Mucosa of descending colon (tissue), 3 donors: ENCODE data around the gene RAB44. TPM values are rescaled to one million over a fixed set of nuclear protein-coding genes. Genes with fewer than 3 reads are reported as not detected.

Source experiments
- ATAC-seq: fragments of 200-7000 bp; cut with Tn5 transposase; one replicate; pipeline ENCODE4 v1.9.1; 2020; ENCODE audit warnings: mild to moderate bottlenecking, moderate library complexity
- DNase-seq, 3 donors: peaks; one replicate each; pipeline ENCODE4 v3.0.0-alpha.2; 2020
- H3K36me3 ChIP-seq: fragments of 200-600 bp; one replicate; pipeline ENCODE4 v1.8.0; 2021; ENCODE audit warnings: low read depth, mild to moderate bottlenecking
- H3K4me1 ChIP-seq: fragments of 200-600 bp; one replicate; pipeline ENCODE4 v1.8.0; 2021; ENCODE audit warnings: low read depth, mild to moderate bottlenecking
- H3K4me3 ChIP-seq: fragments of 200-600 bp; one replicate; pipeline ENCODE4 v1.8.0; 2021; ENCODE audit warnings: mild to moderate bottlenecking
- H3K9me3 ChIP-seq: fragments of 200-600 bp; one replicate; pipeline ENCODE4 v1.8.0; 2021; ENCODE audit warnings: mild to moderate bottlenecking
- intact Hi-C, 2 donors: fragments of 100-400 bp; cut with DNase I in 1 of 2; cut with micrococcal nuclease in 1 of 2; formaldehyde crosslinking; loops; one replicate each; pipeline versions ENCODE4 v1.11.0 to v1.11.1; 2022; cut with DNase I, micrococcal nuclease
- total RNA-seq, 3 donors: library from RNA; stranded (reverse); fragmentation: NEBNext Ultra II Directional in 2 of 3; extraction: Animal tissue kit (Norgen Biotek cat#: 25700) in 2 of 3; gene quantifications; one replicate each; pipeline versions ENCODE4 v1.2.1 to v1.2.4, GENCODE V29; 2021 to 2023
- TF ChIP-seq, protein P1 (sequence below): fragments of 200-600 bp; IDR thresholded peaks from one replicate; pipeline ENCODE4 v1.8.0; 2022; ENCODE audit warnings: antibody characterized with exemption, mild to moderate bottlenecking
- donor health status: DM: no; HTN: no; CAD: no; lungs with moderate emphysema.
- donor health status: DM: no; HTN: no; CAD: no.
- donor health status: DM: no; HTN: yes; CAD: no.

Gene RAB44
- total RNA-seq, 3 donors from 2014 or later, result 0.32 to 0.53 (median 0.32) TPM

GRCh38 chr6:36677753-36678487 is 19.7 kb upstream of the RAB44 start:
- intact Hi-C loops, result no loop called here
- Histone ChIP-seq H3K36me3 (no peaks in the 10 kb centered on the region), H3K4me1 (peaks cover 38% of the 10 kb centered on the region), H3K4me3 (peak overlapping the region; percentile 81), H3K9me3 (no peaks in the 10 kb centered on the region)
- DNase-seq (no peak), ATAC-seq (no peak)
- TF ChIP-seq, protein P1, sequence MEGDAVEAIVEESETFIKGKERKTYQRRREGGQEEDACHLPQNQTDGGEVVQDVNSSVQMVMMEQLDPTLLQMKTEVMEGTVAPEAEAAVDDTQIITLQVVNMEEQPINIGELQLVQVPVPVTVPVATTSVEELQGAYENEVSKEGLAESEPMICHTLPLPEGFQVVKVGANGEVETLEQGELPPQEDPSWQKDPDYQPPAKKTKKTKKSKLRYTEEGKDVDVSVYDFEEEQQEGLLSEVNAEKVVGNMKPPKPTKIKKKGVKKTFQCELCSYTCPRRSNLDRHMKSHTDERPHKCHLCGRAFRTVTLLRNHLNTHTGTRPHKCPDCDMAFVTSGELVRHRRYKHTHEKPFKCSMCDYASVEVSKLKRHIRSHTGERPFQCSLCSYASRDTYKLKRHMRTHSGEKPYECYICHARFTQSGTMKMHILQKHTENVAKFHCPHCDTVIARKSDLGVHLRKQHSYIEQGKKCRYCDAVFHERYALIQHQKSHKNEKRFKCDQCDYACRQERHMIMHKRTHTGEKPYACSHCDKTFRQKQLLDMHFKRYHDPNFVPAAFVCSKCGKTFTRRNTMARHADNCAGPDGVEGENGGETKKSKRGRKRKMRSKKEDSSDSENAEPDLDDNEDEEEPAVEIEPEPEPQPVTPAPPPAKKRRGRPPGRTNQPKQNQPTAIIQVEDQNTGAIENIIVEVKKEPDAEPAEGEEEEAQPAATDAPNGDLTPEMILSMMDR, result no peak

- peaks cover 44% of the 10 kb centered on the region for H3K4me1 ChIP-seq
- DNase-seq, result peak; percentile 95 to 97 (median 97)
- TF ChIP-seq, protein P1, result no peak
- H3K36me3 ChIP-seq, result no peaks in the 10 kb centered on the region
- no peaks in the 10 kb centered on the region for H3K9me3 ChIP-seq
- intact Hi-C loops, result no loop called here
- peak; percentile 79 for ATAC-seq
- H3K4me3 ChIP-seq, result peak within 1 kb of the TSS; percentile 81
These were observed 19.1 kb upstream of the RAB44 start, which contains the start of gene CDKN1A for GRCh38 chr6:36678488-36679042. TSS of gene CDKN1A (plus strand) at chr6:36678714. CDS start at chr6:36684102, 5,388 bp downstream.

GRCh38 chr6:36679043-36679833 is 18.4 kb upstream of the RAB44 start:
- no peaks in the 10 kb centered on the region for H3K9me3 ChIP-seq
- TF ChIP-seq, protein P1, result no peak
- DNase-seq (peak; percentile 69 to 82 (median 78)), ATAC-seq (peak; percentile 24)
- H3K4me3 ChIP-seq, result peak overlapping the region; percentile 81
- no peaks in the 10 kb centered on the region for H3K36me3 ChIP-seq
- peaks cover 45% of the 10 kb centered on the region for H3K4me1 ChIP-seq
- intact Hi-C loops, result no loop called here

GRCh38 chr6:36682328-36683144 is 15.1 kb upstream of the RAB44 start:
- ATAC-seq (peak; percentile 43), DNase-seq (peak; percentile 82 to 91 (median 86))
- Histone ChIP-seq H3K4me1 (peaks cover 38% of the 10 kb centered on the region), H3K9me3 (no peaks in the 10 kb centered on the region), H3K36me3 (no peaks in the 10 kb centered on the region), H3K4me3 (no peak overlapping the region)
- TF ChIP-seq, protein P1, result no peak
- intact Hi-C loops, result no loop called here

- Histone ChIP-seq H3K4me3 (no peak overlapping the region), H3K9me3 (no peaks in the 10 kb centered on the region), H3K4me1 (peaks cover 32% of the 10 kb centered on the region), H3K36me3 (no peaks in the 10 kb centered on the region)
- ATAC-seq, result no peak
- no peak for DNase-seq
- TF ChIP-seq, protein P1, result no peak
- intact Hi-C loops, result no loop called here
These were observed 14.4 kb upstream of the RAB44 start for GRCh38 chr6:36683145-36683655.
